Mesenchymal stem cell (in vitro differentiated cells and primary cell): ENCODE data around the gene VEGFA.

Experiments
- DNase-seq: peaks from one replicate; pipeline ENCODE4 v3.0.0-alpha.2; 2013
- H2AFZ ChIP-seq: one replicate; pipeline ENCODE4 v1.6.1; 2013; ENCODE audit warnings: low read depth, mild to moderate bottlenecking, control low read depth, inconsistent platforms, low read length, moderate library complexity
- H2AK5ac ChIP-seq: 2 replicates; pipeline ENCODE4 v1.6.1; 2013; ENCODE audit warnings: low read length, moderate library complexity, mild to moderate bottlenecking, inconsistent platforms; ENCODE audit not compliant: severe bottlenecking
- H2BK120ac ChIP-seq: one replicate; pipeline ENCODE4 v1.6.1; 2013; ENCODE audit warnings: low read depth, mild to moderate bottlenecking, inconsistent platforms, low read length, moderate library complexity
- H2BK12ac ChIP-seq, 2 experiments: one replicate each; pipeline ENCODE4 v1.6.1; 2013; ENCODE audit warnings: inconsistent platforms in 2 of 2, low read length in 2 of 2, mild to moderate bottlenecking in 2 of 2, moderate library complexity in 2 of 2, control low read depth in 1 of 2
- H2BK15ac ChIP-seq: one replicate; pipeline ENCODE4 v1.6.1; 2013; ENCODE audit warnings: mild to moderate bottlenecking, low read depth, inconsistent platforms; ENCODE audit not compliant: poor library complexity, severe bottlenecking
- H2BK5ac ChIP-seq: 2 replicates; pipeline ENCODE4 v1.6.1; 2013; ENCODE audit warnings: low read depth, mild to moderate bottlenecking, low read length, control low read depth, inconsistent platforms; ENCODE audit not compliant: poor library complexity, severe bottlenecking
- H3K14ac ChIP-seq, 2 experiments: one replicate each; pipeline ENCODE4 v1.6.1; 2013; ENCODE audit warnings: inconsistent platforms in 2 of 2, low read length in 2 of 2, control low read depth in 1 of 2, mild to moderate bottlenecking in 1 of 2, moderate library complexity in 1 of 2
- H3K18ac ChIP-seq, 2 experiments: one replicate each; pipeline ENCODE4 v1.6.1; 2013; ENCODE audit warnings: inconsistent platforms in 2 of 2, low read length in 2 of 2, control low read depth in 1 of 2, low read depth in 1 of 2, mild to moderate bottlenecking in 1 of 2
- H3K23ac ChIP-seq, 2 experiments: one replicate each; pipeline ENCODE4 v1.6.1; 2013; ENCODE audit warnings: inconsistent platforms in 2 of 2, low read length in 2 of 2, mild to moderate bottlenecking in 2 of 2, moderate library complexity in 2 of 2, control low read depth in 1 of 2
- H3K27ac ChIP-seq: 2 replicates; pipeline ENCODE4 v1.5.1; 2013; ENCODE audit warnings: mild to moderate bottlenecking, moderate library complexity, low read length, control low read depth, inconsistent platforms; ENCODE audit not compliant: poor library complexity, severe bottlenecking
- H3K27me3 ChIP-seq, 2 experiments: 2 replicates each; pipeline versions ENCODE4 v1.6.1 to v1.7.0; 2013; ENCODE audit warnings: low read length in 2 of 2, mild to moderate bottlenecking in 2 of 2, moderate library complexity in 2 of 2, control low read depth in 1 of 2, inconsistent platforms in 1 of 2; ENCODE audit not compliant: control insufficient read depth in 1 of 2, insufficient read depth in 1 of 2
- H3K36me3 ChIP-seq, 2 experiments: 2 replicates each; pipeline versions ENCODE4 v1.6.1 to v1.7.0; 2013; ENCODE audit warnings: low read length in 2 of 2, control low read depth in 1 of 2, inconsistent platforms in 1 of 2, low read depth in 1 of 2, mild to moderate bottlenecking in 1 of 2; ENCODE audit not compliant: insufficient read depth in 2 of 2, control insufficient read depth in 1 of 2
- H3K4ac ChIP-seq, 2 experiments: one replicate each; pipeline ENCODE4 v1.6.1; 2013; ENCODE audit warnings: inconsistent platforms in 2 of 2, low read length in 2 of 2, mild to moderate bottlenecking in 2 of 2, moderate library complexity in 2 of 2, control low read depth in 1 of 2, low read depth in 1 of 2
- H3K4me1 ChIP-seq: 2 replicates; pipeline ENCODE4 v1.6.1; 2013; ENCODE audit warnings: low read depth, low read length, control low read depth; ENCODE audit not compliant: control insufficient read depth, insufficient read depth
- H3K4me2 ChIP-seq: 2 replicates; pipeline ENCODE4 v1.6.1; 2013; ENCODE audit warnings: low read length, mild to moderate bottlenecking, inconsistent platforms; ENCODE audit not compliant: poor library complexity, severe bottlenecking
- H3K4me3 ChIP-seq, 2 experiments: 2 replicates each; pipeline versions ENCODE4 v1.5.1 to v1.7.0; 2013; ENCODE audit warnings: low read length in 2 of 2, mild to moderate bottlenecking in 2 of 2, control low read depth in 1 of 2, low read depth in 1 of 2; ENCODE audit not compliant: insufficient read depth in 1 of 2
- H3K79me1 ChIP-seq: replicated peaks from 2 replicates; pipeline ENCODE4 v1.6.1; 2013; ENCODE audit warnings: mild to moderate bottlenecking, control low read depth, low read length, inconsistent platforms; ENCODE audit not compliant: poor library complexity, severe bottlenecking
- H3K9ac ChIP-seq: 2 replicates; pipeline ENCODE4 v1.7.0; 2013; ENCODE audit warnings: mild to moderate bottlenecking, low read length, moderate library complexity
- H3K9me3 ChIP-seq: 2 replicates; pipeline ENCODE4 v1.7.0; 2013; ENCODE audit warnings: mild to moderate bottlenecking, low read length; ENCODE audit not compliant: control insufficient read depth
- H4K8ac ChIP-seq: one replicate; pipeline ENCODE4 v1.6.1; 2013; ENCODE audit warnings: inconsistent platforms, mild to moderate bottlenecking, low read length, moderate library complexity
- H4K91ac ChIP-seq: one replicate; pipeline ENCODE4 v1.6.1; 2013; ENCODE audit warnings: mild to moderate bottlenecking, low read length, inconsistent platforms
- WGBS: methylation state at CpG from one replicate; pipeline ENCODE4 v1.1.7; 2013; ENCODE audit warnings: mixed read lengths; 5-methylcytosine and 5-hydroxymethylcytosine counted together

The VEGFA gene

DNA sequence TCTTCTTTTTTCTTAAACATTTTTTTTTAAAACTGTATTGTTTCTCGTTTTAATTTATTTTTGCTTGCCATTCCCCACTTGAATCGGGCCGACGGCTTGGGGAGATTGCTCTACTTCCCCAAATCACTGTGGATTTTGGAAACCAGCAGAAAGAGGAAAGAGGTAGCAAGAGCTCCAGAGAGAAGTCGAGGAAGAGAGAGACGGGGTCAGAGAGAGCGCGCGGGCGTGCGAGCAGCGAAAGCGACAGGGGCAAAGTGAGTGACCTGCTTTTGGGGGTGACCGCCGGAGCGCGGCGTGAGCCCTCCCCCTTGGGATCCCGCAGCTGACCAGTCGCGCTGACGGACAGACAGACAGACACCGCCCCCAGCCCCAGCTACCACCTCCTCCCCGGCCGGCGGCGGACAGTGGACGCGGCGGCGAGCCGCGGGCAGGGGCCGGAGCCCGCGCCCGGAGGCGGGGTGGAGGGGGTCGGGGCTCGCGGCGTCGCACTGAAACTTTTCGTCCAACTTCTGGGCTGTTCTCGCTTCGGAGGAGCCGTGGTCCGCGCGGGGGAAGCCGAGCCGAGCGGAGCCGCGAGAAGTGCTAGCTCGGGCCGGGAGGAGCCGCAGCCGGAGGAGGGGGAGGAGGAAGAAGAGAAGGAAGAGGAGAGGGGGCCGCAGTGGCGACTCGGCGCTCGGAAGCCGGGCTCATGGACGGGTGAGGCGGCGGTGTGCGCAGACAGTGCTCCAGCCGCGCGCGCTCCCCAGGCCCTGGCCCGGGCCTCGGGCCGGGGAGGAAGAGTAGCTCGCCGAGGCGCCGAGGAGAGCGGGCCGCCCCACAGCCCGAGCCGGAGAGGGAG lies 580 bp downstream of the VEGFA start:
- WGBS: under 1% methylated on average over 59 of the region's 84 CpGs
- peaks cover 2% of the 10 kb centered on the region for H3K79me1 ChIP-seq

DNA sequence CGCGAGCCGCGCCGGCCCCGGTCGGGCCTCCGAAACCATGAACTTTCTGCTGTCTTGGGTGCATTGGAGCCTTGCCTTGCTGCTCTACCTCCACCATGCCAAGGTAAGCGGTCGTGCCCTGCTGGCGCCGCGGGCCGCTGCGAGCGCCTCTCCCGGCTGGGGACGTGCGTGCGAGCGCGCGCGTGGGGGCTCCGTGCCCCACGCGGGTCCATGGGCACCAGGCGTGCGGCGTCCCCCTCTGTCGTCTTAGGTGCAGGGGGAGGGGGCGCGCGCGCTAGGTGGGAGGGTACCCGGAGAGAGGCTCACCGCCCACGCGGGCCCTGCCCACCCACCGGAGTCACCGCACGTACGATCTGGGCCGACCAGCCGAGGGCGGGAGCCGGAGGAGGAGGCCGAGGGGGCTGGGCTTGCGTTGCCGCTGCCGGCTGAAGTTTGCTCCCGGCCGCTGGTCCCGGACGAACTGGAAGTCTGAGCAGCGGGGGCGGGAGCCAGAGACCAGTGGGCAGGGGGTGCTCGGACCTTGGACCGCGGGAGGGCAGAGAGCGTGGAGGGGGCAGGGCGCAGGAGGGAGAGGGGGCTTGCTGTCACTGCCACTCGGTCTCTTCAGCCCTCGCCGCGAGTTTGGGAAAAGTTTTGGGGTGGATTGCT lies 1.3 kb downstream of the VEGFA start:
- Histone ChIP-seq H2BK5ac (peak overlapping the region; percentile 63), H3K9ac (peak overlapping the region; percentile 98), H2AFZ (peak overlapping the region; percentile 80), H3K27me3 (no peaks in the 10 kb centered on the region), H2BK12ac (peak overlapping the region; percentile 4 to 87), H3K23ac (peak overlapping the region in 1 of 2 experiments; percentile 81), H3K4me1 (peaks cover 38% of the 10 kb centered on the region), H3K79me1 (peaks cover 2% of the 10 kb centered on the region), H3K18ac (peak overlapping the region; percentile 91 to 99), H3K14ac (peak overlapping the region; percentile 39 to 47), H3K4me3 (peak overlapping the region; percentile 94 to 96), H3K4ac (peak overlapping the region; percentile 68 to 81), H4K8ac (peak overlapping the region; percentile 84), H2BK15ac (peak overlapping the region; percentile 63), H3K4me2 (peak overlapping the region; percentile 68), H3K9me3 (no peaks in the 10 kb centered on the region), H4K91ac (peak overlapping the region; percentile 76), H3K27ac (peak overlapping the region; percentile 71), H2BK120ac (no peak overlapping the region), H3K36me3 (peaks cover 10 to 21% of the 10 kb centered on the region in 2 experiments), H2AK5ac (no peak overlapping the region)
- WGBS: under 1% methylated on average over 57 of the region's 66 CpGs
- DNase-seq: peak; percentile 59

More for the DNA sequence above, 580 bp downstream of the VEGFA start:
- H2BK15ac ChIP-seq: peak overlapping the region; percentile 63
- DNase-seq: peak; percentile 81
- H3K4me3 ChIP-seq: peak overlapping the region; percentile 94 to 96
- peak overlapping the region; percentile 76 for H4K91ac ChIP-seq
- no peak overlapping the region for H2AK5ac ChIP-seq
- H3K27me3 ChIP-seq: no peaks in the 10 kb centered on the region
- peak overlapping the region; percentile 39 for H2BK120ac ChIP-seq
- H2AFZ ChIP-seq: peak overlapping the region; percentile 6
- H3K18ac ChIP-seq: peak overlapping the region; percentile 91 to 99
- H3K9ac ChIP-seq: peak overlapping the region; percentile 98
- H4K8ac ChIP-seq: no peak overlapping the region
- H3K4me2 ChIP-seq: peak overlapping the region; percentile 68
- peak overlapping the region; percentile 47 to 76 for H3K14ac ChIP-seq
- peak overlapping the region; percentile 60 for H2BK5ac ChIP-seq
- peak overlapping the region in 1 of 2 experiments; percentile 81 for H3K23ac ChIP-seq
- H3K36me3 ChIP-seq: peaks cover 4 to 14% of the 10 kb centered on the region in 2 experiments
- H3K27ac ChIP-seq: peak overlapping the region; percentile 84
- peaks cover 32% of the 10 kb centered on the region for H3K4me1 ChIP-seq
- H3K9me3 ChIP-seq: no peaks in the 10 kb centered on the region
- peak overlapping the region; percentile 11 to 35 for H2BK12ac ChIP-seq
- H3K4ac ChIP-seq: peak overlapping the region; percentile 68 to 81

DNA sequence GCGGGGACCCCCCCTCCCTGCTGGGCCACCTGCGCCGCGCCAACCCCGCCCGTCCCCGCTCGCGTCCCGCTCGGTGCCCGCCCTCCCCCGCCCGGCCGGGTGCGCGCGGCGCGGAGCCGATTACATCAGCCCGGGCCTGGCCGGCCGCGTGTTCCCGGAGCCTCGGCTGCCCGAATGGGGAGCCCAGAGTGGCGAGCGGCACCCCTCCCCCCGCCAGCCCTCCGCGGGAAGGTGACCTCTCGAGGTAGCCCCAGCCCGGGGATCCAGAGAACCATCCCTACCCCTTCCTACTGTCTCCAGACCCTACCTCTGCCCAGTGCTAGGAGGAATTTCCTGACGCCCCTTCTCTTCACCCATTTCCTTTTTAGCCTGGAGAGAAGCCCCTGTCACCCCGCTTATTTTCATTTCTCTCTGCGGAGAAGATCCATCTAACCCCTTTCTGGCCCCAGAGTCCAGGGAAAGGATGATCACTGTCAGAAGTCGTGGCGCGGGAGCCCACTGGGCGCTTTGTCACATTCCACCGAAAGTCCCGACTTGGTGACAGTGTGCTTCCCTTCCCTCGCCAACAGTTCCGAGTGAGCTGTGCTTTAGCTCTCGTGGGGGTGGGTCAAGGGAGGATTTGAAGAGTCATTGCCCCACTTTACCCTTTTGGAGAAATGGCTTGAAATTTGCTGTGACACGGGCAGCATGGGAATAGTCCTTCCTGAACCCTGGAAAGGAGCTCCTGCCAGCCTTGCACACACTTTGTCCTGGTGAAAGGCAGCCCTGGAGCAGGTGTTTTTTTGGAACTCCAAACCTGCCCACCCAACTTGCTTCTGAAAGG lies 2.1 kb downstream of the VEGFA start:
- Histone ChIP-seq H3K9me3 (no peaks in the 10 kb centered on the region), H4K91ac (peak overlapping the region; percentile 28), H2BK120ac (no peak overlapping the region), H4K8ac (peak overlapping the region; percentile 35), H3K79me1 (peaks cover 7% of the 10 kb centered on the region), H3K4me2 (peak overlapping the region; percentile 68), H3K14ac (peak overlapping the region; percentile 31 to 47), H3K36me3 (peaks cover 12 to 29% of the 10 kb centered on the region in 2 experiments), H3K18ac (peak overlapping the region; percentile 91 to 99), H2BK12ac (peak overlapping the region in 1 of 2 experiments; percentile 43), H2AK5ac (peak overlapping the region; percentile 57), H3K9ac (peak overlapping the region; percentile 98), H3K23ac (no peak overlapping the region), H2BK15ac (peak overlapping the region; percentile 63), H3K4me1 (peaks cover 41% of the 10 kb centered on the region), H3K27ac (peak overlapping the region; percentile 71), H3K4ac (peak overlapping the region in 1 of 2 experiments; percentile 81), H3K27me3 (no peaks in the 10 kb centered on the region), H3K4me3 (peak overlapping the region; percentile 94 to 96), H2BK5ac (peak overlapping the region; percentile 63), H2AFZ (no peak overlapping the region)
- DNase-seq: peak; percentile 57
- WGBS: under 1% methylated on average over 41 of the region's 48 CpGs
